GM19467 (cell line): ENCODE results near the gene IL23R.

Experiments used
- ATAC-seq: cut with Tn5 transposase; IDR thresholded peaks from one replicate; pipeline ENCODE4 v1.9.1; 2021; ENCODE audit warnings: mild to moderate bottlenecking, moderate library complexity; ENCODE audit not compliant: unreplicated experiment

IL23R gene

GRCh38 chr1:67148516-67149178, 17.6 kb upstream of the IL23R start:
- no peak for ATAC-seq

- ATAC-seq, result peak; percentile 86
Measured at GRCh38 chr1:67149179-67149770, 17.0 kb upstream of the IL23R start.

DNA sequence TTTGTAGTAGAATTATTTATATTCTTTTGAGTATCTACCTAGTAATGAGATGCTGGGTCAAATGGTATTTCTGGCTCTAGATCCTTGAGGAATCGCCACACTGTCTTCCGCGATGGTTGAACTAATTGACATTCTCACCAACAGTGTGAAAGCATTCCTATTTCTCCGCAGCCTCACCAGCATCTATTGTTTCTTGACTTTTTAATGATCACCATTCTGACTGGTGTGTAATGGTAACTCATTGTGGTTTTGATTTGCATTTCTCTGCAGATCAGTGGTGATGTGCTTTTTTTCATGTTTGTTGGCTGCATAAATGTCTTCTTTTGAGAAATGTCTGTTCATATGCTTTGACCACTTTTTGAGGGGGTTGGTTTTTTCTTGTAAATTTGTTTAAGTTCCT, 15.3 kb upstream of the IL23R start:
- ATAC-seq, result no peak

GRCh38 chr1:67158401-67158800, 7.9 kb upstream of the IL23R start:
- ATAC-seq, result no peak

GRCh38 chr1:67159233-67159632, 7.0 kb upstream of the IL23R start:
- ATAC-seq, result no peak

DNA sequence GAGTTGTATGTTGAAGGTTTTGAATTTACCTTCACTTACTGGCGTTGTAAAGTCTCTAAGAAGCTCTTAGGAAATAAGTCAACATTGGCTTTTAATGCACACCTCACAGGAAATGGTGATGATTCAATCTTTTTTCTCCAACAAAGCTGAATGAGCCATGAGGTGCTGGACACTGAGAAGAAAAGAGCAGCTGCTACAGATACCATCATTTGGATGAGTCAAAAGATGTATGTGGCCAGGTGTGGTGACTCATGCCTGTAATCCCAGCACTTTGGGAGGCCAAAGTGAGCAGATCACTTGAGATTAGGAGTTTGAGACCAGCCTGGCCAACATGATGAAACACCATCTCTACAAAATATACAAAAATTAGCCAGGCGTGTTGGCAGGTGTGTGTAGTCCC, 3.3 kb upstream of the IL23R start:
- no peak for ATAC-seq

- ATAC-seq, result no peak
Measured at GRCh38 chr1:67165468-67166041, 699 bp upstream of the IL23R start.

- ATAC-seq, result no peak
Measured at GRCh38 chr1:67169496-67169895, 3.2 kb downstream of the IL23R start.

DNA sequence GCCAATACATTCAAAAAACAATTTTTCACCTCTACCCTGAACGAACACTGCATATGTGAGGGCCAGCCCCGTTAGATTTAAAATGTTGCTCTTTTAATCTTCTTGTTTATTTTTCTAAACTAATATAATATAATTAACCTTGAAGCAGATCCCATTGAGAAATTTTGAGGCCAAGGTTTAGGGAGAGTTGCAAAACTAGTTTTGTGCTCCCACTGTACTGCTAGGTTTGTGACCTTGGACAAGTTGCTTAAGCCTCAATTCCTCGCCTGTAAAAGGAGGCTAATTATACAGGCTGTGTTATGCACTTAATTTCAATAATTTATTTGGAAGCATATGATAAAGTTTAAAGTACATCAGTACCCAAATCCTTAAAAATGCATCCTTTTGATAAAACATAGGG, 3.7 kb downstream of the IL23R start:
- ATAC-seq, result no peak

- no peak for ATAC-seq
Measured at GRCh38 chr1:67170751-67171573, 4.7 kb downstream of the IL23R start.

DNA sequence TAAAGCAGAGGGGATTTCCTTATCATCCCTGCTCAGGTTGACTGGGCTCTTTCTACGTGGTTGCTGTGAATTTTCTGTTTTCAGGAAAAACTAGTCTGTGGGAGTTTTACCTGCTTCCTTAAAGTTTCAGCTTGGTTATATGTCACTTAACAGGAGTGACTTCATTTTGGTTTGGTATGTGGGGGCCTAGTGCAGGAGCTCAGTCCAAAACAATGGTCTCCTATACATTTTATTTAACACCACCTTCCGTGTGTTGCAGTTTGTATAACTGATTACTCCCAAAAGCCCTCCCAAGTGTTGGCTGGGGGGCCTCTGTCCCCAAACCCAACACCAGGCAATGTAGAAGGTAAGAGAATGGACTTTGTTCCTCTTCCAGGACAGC, 5.3 kb downstream of the IL23R start:
- no peak for ATAC-seq

DNA sequence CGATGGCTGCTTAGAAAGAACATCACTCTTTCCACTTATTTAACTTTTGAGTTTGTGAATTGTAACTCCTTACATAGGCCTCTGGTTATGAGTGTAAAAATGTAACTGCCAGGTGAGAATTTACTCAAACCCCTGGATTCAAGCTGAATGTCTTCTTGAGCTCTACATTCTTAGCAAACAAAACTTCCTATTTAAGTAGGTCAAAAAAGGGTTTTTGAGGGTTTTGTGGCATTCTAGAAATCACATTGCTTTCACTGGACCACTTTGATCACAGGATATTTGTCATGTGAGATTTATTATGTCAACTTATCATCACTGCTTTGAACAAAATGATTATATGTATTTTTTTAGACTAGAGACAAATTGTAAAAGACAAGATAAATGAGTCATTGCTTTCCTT, 5.7 kb downstream of the IL23R start:
- no peak for ATAC-seq

- ATAC-seq, result no peak
Measured at GRCh38 chr1:67173988-67174387, 7.7 kb downstream of the IL23R start.

GRCh38 chr1:67174716-67175284, 8.5 kb downstream of the IL23R start:
- no peak for ATAC-seq

DNA sequence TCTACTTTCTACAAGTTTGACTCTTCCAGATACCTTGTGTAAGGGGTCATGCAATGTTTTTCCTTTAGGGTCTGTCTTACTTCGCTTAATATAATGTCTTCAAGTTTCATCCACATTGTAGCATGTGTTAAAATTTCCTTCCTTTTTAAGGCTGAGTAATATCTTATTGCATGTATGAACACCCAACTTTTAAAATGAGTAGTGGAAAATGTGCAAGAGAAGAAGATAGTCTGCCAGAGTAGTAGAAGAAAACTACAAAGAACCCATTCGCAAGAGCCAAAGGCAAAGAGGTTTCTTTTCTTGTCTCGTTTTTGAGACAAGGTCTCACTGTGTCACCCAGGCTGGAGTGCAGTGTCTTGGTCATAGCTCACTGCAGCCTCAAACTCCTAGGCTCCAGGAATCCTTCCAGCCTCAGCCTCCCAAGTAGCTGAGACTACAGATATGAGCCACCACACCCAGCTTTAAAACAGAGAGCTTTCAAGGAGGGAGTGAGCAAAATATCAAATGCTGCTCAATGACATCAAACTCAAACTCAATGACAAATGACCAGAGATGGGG, 9.4 kb downstream of the IL23R start:
- ATAC-seq, result no peak

- ATAC-seq, result no peak
Measured at GRCh38 chr1:67184838-67185421, 18.7 kb downstream of the IL23R start.

DNA sequence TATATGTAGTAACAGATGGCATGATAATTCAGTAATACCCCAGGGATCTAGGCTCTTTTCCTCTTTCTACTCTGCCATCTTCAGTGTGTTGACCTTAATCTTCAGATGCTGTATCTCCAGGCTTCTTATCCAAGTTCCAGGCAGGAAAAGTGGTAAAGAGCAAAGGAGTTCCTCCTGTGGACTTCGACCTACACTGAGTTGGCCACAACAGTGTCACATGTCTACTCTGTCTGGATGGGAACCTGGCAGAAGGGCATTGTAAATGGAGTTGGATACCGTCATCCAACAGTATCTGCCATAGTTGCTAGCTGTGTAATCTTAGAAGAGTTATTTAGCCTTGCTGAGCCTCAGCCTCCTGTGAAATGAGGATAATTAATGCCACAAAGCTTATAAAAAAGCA, 21.9 kb downstream of the IL23R start:
- ATAC-seq, result no peak

DNA sequence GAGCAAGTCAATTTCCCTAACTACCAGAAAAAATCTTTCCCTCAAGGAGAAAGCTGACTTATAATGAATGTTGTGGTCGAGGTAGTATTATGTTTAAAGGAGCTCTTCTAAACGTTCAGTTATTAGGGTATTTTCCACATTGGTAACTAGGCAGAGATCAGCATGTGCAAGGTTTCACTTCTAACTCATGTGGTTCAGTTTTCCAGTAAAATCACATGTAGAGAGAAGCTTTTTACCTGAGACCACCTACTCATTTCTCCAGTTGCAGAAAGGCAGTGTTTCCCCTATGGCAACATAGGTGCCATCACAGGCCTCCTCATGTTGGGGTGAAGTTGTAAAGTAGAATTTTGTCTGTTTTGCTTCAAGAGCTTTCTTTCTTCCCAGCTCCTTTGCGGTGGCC, 23.7 kb downstream of the IL23R start:
- ATAC-seq, result no peak

DNA sequence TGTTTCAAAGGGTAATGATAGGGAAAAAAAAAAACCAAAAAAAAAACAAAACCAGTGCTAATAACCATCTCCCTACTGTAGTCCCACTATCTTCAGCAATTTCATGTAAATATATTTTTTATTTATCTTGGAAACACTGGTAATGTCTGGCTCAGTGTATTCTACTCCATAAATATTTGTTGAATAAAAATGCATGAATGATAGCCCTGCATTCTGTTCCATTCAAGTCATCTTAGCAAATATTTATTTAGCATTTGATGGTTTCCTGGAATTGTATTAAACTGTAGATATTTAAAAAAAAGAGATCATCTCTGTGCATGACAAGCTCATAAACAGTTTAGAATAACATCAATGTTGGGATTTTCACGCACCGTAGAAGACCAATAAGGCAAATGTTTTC, 24.2 kb downstream of the IL23R start:
- no peak for ATAC-seq

GRCh38 chr1:67190942-67191341, 24.7 kb downstream of the IL23R start:
- no peak for ATAC-seq
